HCT116 (cell line): ENCODE data around the gene SYCE3.

Source experiments
- ATF3 ChIP-seq: IDR thresholded peaks from 2 replicates; pipeline ENCODE4 v1.6.1; 2012
- CTCF ChIP-seq, 3 experiments: fragments of 200-600 bp in 1 of 3; sonication (generic) in 1 of 3; IDR thresholded peaks in 2 of 3; conservative IDR thresholded peaks in 1 of 3; 2 replicates each; pipeline ENCODE4 v1.5.1; 2012 to 2017; ENCODE audit warnings: low read depth in 2 of 3, low read length in 2 of 3, antibody characterized with exemption in 1 of 3, borderline replicate concordance in 1 of 3, control low read depth in 1 of 3, mild to moderate bottlenecking in 1 of 3, mixed read lengths in 1 of 3, mixed run types in 1 of 3, moderate library complexity in 1 of 3; ENCODE audit not compliant: insufficient read depth in 1 of 3
- EZH2 ChIP-seq: fragments of 200-600 bp; sonication (generic); IDR thresholded peaks from 2 replicates; pipeline ENCODE4 v1.6.1; 2017; ENCODE audit warnings: antibody characterized with exemption, mixed run types
- JUND ChIP-seq: IDR thresholded peaks from 2 replicates; pipeline ENCODE4 v1.6.1; 2012
- POLR2A ChIP-seq: IDR thresholded peaks from 2 replicates; pipeline ENCODE4 v1.7.0; 2011; ENCODE audit warnings: borderline replicate concordance; ENCODE audit not compliant: insufficient read depth, insufficient read length; ENCODE audit errors: extremely low read depth
- POLR2AphosphoS5 ChIP-seq: IDR thresholded peaks from 2 replicates; pipeline ENCODE4 v1.6.1; 2011; ENCODE audit warnings: mild to moderate bottlenecking, low read depth, low read length, moderate library complexity
- RAD21 ChIP-seq: IDR thresholded peaks from 2 replicates; pipeline ENCODE4 v1.6.1; 2012; ENCODE audit warnings: low read depth, mild to moderate bottlenecking
- YY1 ChIP-seq: IDR thresholded peaks from 2 replicates; pipeline ENCODE4 v1.6.1; 2011; ENCODE audit warnings: low read length, low read depth, moderate library complexity, mild to moderate bottlenecking; ENCODE audit not compliant: insufficient replicate concordance; ENCODE audit errors: extremely low read depth
- ZFX ChIP-seq: fragments of 450-650 bp; IDR thresholded peaks from 2 replicates; pipeline ENCODE4 v1.6.1; 2017
- ZNF274 ChIP-seq: fragments of 200-500 bp; sonication (Bioruptor generic); IDR thresholded peaks from 2 replicates; pipeline ENCODE4 v1.6.1; 2014; ENCODE audit warnings: mild to moderate bottlenecking, low read depth, low read length, inconsistent platforms

- no peak for TF ChIP-seq POLR2A
- TF ChIP-seq ZFX = no peak
- no peak for TF ChIP-seq RAD21
- TF ChIP-seq CTCF (IDR thresholded peaks at IDR 0.05 in 2 of 3, conservative IDR thresholded peaks at IDR 0.05 in 1 of 3; ENCODE audit: borderline replicate concordance in 1 of 3, insufficient read depth in 1 of 3, low read depth in 2 of 3, low read length in 2 of 3) = no peak
- no peak for TF ChIP-seq POLR2AphosphoS5
- no peak for TF ChIP-seq YY1
- no peak for TF ChIP-seq ATF3
- no peak for TF ChIP-seq EZH2
- no peak for TF ChIP-seq JUND
- TF ChIP-seq ZNF274 = no peak
Observed at GRCh38 chr22:50587407-50587806, 24.7 kb upstream of the SYCE3 start.
